A673 (cell line): ENCODE results near the gene LRRC55.

Source experiments
- EZH2 ChIP-seq: fragments of 200-600 bp; sonication (generic); IDR thresholded peaks from 2 replicates; pipeline ENCODE4 v1.6.1; 2017; ENCODE audit warnings: borderline replicate concordance, low read depth, mild to moderate bottlenecking, mixed read lengths, antibody characterized with exemption, low read length; ENCODE audit not compliant: poor library complexity, severe bottlenecking
- TF ChIP-seq, protein P1 (sequence below): fragments of 300-800, 200-600 bp; sonication (generic); conservative IDR thresholded peaks from 2 replicates; pipeline ENCODE4 v1.5.1; 2017; ENCODE audit warnings: low read depth, mild to moderate bottlenecking, antibody characterized with exemption, low read length, moderate library complexity, mixed read lengths

DNA sequence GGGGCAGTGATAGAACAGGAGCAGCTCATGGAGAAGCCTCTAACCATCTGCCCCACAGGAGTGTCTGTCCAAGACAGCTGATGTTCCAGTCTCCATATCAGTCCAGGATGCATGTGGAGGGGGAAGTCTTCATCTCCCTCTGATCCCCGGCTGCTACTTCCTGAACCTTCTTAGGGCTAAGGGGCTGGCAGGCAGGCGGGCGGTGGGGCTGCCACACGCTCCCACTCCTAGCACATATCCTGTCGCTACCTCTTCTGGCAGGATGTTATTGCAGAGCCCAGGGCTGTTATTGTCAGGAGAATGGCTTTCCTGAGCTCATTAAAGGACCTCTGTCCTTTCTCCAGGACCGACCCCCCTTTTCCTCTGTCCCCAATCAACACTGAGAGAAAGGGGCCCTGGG lies 25.4 kb downstream of the LRRC55 start:
- TF ChIP-seq, protein P1, sequence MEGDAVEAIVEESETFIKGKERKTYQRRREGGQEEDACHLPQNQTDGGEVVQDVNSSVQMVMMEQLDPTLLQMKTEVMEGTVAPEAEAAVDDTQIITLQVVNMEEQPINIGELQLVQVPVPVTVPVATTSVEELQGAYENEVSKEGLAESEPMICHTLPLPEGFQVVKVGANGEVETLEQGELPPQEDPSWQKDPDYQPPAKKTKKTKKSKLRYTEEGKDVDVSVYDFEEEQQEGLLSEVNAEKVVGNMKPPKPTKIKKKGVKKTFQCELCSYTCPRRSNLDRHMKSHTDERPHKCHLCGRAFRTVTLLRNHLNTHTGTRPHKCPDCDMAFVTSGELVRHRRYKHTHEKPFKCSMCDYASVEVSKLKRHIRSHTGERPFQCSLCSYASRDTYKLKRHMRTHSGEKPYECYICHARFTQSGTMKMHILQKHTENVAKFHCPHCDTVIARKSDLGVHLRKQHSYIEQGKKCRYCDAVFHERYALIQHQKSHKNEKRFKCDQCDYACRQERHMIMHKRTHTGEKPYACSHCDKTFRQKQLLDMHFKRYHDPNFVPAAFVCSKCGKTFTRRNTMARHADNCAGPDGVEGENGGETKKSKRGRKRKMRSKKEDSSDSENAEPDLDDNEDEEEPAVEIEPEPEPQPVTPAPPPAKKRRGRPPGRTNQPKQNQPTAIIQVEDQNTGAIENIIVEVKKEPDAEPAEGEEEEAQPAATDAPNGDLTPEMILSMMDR = no peak
- TF ChIP-seq EZH2 = no peak
